HG03521 (cell line): ENCODE measurements around the gene MGMT.

Experiments used
- ATAC-seq: cut with Tn5 transposase; IDR thresholded peaks from one replicate; pipeline ENCODE4 v1.9.1; 2021; ENCODE audit warnings: mild to moderate bottlenecking, moderate library complexity; ENCODE audit not compliant: unreplicated experiment

The MGMT gene

DNA sequence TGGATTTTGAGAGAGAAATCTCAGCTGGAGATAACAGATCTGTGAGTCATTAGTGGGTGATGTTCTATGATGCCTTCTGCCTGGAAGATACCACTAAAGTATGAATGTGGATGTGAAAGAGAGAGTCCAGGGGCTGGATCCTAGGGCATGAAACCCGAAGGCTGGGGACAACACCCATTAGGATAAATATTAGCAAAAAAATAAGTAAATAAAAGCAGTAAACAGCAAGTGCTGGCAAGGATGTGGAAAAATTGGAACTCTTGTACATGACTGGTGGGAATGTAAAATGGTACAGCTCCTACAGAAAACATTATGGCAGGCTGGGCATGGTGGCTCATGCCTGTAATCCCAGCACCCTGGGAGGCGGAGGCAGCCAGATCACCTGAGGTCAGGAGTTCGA is 16.6 kb upstream of the MGMT start:
- ATAC-seq: no peak

DNA sequence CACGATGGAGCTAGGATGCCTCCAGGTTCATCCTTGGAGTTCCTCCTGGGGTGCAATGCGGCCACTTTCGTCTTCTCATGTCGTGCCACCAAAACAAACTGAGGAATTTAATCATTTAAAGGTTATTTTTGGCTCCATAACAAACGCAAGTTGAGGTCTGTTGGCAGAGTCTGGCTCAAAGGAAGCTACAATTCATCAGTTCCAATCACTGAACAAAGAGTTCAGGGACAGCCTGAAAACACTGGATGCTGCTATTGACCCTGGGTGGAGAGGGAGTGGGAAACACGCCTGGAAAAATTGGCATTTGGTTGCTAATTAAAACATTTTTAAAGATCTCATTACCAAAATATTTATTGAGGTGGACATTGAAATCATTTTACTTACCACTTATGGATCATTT is 11.4 kb upstream of the MGMT start:
- no peak for ATAC-seq

DNA sequence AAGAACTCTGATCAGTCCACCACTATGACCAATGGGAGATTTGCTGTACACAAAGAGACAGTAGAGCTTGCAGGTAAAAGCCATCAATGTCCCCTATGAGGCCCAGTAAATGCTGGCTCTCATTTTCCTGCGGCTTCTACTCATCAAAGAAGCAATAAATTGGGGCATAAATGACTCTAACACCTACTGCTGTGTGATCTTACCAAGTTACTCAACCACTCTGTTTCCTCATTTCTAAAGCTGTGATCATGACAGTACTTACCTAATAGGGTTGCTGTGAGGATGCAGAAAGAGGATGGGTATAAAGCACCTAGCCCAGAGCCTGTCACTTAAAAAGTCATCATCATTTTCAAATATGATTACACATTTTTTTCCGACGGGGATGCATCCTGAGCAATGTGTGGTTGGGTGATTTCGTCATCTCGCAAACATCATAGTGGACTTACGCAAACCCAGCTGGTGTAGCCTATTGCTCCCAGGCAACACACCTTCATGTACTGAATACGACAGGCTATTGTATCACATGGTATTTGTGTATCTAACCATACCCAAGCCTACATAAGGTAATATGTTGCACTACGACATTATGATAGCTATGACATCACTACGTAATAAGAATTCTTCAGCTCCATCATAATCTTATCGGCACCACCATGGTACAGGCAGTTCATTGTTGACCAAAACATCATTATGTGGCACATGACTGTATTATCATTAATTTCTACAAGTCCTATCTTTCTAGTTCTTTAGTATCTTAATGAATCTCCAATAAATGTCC is 7.1 kb upstream of the MGMT start:
- no peak for ATAC-seq

DNA sequence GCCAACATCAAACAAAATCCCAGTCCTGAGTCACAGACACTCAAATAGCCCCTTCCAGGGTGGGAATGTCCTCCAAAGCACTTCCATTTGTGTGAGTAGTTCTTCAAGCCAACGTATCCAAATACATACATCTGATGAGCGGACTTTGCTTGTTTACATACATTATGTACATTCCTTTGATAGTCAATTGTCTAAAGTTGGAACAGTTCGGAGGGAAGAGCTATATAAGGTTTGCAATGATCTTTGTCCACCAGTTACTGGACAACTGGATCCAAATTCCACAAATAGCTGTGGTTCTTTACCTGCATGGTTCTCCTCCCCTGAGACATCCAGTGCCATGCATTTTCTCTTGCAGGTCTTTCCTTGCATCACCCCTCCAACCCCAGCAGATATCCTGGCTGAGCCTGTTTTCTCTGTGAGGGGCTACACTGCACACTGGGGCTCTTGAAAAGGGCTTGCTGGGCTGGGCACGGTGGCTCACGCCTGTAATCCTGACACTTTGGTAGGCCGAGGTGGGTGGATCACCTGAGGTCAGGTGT is 4.7 kb upstream of the MGMT start:
- no peak for ATAC-seq

DNA sequence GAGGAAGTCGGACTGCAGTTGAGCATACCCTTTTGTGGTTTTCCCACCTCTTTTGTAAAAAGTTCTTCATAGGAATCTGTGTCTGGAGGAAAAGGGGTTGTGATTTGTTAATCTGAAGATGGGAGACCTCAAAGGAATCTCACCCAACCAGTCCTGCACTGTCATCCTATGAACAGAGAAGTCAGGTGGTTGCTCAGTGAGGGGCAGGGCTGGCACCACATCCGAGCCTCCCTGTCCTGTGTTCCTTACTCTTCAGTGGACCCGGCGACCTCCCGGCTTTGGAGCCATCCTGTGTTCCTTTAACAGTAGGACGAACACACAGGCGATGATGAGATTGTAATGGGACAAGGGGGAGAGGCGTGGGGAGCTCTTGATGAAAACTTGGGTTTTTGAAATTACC is 2.8 kb upstream of the MGMT start:
- no peak for ATAC-seq

DNA sequence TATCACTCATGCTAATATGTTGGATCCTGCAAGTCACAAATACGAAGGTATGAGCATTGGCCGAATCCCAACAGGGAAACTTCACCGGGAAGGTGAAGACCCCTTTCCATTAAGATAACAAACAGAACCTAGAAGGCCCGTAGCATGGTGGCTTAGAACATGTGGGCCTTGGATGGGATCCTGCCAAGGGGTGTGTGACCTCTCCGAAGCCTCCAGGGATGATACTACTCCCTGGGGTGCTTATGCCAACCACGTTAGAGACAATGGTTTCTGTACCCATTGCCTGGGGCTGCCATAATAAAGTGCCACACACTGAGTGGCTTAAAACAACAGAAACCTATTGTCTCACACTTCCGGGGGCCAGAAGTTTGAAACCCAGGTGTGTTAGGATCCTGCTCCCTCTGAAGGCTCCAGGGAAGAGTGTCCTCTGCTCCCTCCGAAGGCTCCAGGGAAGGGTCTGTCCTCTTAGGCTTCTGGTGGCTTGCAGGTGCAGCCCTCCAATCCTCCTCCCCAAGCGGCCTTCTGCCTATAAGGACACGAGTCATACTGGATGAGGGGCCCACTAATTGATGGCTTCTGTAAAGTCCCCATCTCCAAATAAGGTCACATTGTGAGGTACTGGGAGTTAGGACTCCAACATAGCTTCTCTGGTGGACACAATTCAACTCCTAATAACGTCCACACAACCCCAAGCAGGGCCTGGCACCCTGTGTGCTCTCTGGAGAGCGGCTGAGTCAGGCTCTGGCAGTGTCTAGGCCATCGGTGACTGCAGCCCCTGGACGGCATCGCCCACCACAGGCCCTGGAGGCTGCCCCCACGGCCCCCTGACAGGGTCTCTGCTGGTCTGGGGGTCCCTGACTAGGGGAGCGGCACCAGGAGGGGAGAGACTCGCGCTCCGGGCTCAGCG is 992 bp upstream of the MGMT start:
- peak; percentile 0 for ATAC-seq

DNA sequence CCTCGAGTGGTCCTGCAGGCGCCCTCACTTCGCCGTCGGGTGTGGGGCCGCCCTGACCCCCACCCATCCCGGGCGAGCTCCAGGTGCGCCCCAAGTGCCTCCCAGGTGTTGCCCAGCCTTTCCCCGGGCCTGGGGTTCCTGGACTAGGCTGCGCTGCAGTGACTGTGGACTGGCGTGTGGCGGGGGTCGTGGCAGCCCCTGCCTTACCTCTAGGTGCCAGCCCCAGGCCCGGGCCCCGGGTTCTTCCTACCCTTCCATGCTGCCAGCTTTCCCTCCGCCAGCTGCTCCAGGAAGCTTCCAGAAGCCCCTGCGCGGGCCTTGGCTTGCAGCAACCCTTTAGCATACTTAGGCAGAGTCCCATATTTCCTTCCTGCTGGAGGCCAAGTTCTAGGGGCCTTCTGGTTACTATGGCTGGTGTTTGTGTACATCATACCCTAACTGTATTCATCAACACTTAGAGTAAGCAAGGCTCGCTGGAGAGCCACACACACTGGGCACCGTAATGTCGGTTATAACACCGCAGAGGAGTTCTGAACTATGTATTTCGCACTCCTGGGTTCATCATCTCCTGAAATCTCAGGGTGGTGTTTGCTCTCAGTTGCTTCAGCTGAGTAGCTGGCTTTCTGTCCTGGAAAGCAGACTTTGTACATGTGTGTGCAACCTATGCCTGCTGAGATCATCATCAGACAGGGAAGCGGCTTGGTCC is 471 bp downstream of the MGMT start:
- no peak for ATAC-seq

DNA sequence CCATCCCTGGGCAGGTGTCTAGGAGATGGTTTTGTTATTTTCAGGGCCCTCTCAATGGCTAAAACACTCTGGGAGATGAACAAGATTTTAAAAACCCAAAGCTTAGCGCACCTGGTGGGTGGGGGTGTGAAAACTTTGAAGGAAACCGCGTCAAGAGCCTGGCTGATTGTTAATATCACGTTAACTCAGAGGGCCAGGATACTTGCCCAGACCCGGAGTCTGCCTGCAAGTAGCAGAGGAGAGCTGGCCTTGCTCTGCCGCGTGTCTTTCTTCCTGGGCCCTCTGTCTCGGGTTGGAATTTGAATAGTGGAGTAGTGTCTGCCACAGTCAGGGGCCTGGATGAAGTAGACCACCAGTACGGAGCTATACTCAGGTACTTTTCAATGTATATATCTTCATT is 1.1 kb downstream of the MGMT start:
- no peak for ATAC-seq

DNA sequence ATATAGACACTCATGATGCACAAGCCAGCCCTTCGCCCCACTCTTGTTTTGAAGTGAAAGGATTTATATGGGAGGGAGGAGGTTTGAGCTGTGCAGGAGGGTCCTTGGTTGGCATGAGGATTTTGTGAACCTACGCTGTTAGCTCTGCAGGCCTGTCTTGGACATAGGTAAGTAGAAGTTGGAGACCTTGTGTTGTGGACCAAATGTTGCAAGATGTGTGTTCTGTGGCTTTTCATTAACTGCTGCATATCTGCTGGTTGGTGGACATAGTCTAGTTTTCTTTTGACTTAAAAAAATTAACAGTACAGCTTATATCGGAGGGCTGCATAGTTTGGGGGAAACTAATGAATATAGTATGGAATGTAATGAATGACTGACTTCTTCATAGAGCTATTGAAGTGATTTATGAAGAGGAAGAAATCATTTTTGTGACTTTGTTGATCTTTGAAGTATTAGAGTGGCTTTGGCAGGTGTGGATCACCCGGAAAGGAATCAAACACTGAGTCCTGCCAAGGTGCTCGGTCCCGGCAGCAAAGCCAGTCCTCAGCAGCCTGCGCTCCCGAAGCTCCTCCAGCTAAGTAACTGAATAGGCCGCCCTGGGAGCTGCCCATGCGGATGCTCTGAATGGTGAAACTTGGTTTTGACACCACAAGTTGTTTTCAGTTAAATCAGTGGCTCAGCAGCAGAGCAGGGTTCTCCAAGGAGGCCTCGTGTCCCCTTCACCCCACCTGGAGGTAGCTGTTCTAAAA is 3.2 kb downstream of the MGMT start:
- no peak for ATAC-seq

DNA sequence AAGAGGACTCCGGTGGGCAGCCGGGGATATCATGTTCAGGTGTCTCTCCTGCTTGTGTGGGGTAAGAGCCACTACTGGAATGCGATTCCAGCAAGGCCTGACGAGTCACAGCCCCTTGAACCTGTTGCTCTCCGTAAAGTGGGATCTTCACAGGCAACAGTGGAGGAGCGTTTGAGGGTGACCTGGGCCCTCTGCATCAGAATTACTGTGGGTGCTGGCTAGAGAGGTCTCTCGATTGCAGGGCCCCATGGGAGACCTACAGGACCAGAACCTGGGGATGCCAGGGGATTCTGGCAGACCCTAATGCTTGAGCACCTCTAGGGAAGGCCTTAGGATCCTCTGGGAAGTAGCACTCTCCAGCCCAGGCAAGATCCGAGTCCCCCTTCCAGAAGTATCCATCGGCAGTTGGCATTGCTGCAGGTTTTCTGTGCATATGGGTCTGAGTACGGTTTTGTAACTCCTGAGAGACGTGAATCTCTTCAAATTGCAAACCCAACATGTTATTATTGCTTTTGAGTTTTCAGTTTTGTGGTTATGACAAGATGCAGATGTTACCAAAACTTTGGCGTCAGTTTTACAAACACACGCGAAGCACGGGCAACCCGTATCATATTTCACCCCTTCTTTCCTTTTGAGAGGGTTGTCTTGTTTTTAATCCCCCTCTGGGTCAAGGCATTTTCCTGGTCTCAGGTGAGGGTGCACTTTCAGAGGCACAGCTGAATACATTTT is 4.6 kb downstream of the MGMT start:
- no peak for ATAC-seq

DNA sequence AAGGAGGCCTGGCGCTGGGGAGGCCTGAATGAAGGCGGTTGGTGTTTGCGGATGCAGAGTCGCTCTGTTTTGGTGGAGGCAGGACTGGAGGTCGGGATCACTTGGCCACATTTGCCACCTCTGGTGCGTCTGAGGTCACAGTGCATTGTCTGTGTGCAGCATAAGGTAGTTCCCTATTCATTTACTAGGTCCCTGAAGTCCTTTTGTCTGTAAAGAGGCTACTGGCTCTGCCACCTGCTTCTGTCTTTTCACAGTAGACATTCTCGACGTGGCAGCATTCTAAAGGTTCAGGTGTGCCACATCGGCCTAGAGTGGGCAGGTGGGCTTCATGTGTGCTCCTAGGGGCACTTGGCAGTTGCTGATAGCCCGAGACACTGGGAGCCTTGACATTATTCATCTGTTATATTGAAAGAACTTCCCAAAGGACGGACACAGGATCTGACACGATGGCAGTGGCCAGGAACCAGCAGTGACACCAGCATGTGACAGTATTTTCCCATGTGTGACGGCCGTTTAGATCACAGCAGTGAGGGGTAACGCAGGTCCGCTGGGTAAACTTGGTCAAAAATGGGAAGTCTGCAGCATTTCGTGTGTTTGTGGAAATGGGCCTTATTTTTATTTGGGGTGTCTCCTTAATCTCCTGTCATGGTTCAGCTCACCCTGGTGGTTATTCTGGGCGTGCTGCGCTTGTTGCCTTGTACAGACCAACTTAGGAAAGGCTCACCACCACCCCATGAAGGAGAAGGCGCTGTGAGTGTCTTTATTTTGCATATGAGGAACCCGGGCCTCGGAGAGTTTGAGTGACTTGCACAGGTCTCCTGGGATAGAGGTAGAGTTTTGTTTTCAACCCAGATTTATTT is 5.9 kb downstream of the MGMT start:
- ATAC-seq: no peak

DNA sequence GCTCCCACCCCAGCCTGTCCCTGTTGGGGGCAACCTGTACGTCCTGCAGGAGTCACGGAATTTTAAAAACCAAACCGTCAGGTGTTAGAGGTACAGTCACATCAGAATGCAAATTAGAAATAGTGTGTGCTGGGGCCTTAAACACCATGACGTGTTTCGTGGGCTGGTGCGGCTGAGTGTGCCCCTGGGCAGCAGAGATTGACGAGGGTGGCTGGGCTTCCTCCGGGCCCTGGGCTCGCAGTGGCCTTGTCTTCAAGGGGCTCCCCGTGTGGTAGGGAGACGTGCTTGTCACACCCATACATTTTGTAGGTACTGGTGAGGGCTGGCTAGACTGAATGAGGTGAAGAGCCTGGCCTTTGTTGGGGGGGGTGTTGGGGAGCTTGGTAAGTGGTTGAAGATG is 7.6 kb downstream of the MGMT start:
- no peak for ATAC-seq

DNA sequence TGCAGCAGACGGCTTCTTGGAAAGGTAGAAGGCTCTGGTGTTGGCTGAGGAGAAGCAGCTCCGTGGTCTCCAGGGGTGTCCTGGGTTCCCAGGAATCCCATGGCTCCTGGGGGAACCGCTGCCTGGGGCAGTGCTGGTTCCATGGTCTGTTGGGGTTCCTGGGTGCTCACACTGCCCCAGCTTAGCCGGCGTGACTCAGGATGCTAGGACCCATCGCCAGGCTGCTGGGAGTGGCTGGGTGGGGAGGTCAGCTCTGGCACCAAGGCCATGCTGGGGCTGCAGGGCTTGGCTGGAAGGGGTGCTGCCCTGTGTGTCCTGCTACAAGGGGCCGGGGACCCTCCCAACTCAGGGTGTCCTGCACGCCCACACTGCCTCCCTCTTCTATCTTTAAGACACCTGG is 9.4 kb downstream of the MGMT start:
- no peak for ATAC-seq

DNA sequence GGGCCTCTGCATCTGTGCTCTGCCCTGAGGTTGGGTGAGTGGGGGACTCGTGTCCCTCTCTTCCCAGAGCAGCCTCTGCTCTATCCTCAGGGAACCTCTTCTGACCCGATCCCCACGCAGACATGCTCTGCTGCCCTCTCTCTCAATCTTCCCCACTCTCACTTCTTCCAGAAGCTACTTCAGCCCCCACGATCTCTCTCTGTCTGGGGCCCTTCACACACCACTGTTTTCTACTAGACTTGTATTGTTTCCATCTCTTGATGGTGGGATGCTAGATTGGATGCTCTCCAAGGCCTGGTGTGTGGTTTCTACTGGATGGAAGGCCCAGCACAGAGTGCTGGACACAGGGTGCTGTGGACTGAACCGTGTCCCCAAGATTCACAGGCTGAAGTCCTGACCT is 10.0 kb downstream of the MGMT start:
- no peak for ATAC-seq

DNA sequence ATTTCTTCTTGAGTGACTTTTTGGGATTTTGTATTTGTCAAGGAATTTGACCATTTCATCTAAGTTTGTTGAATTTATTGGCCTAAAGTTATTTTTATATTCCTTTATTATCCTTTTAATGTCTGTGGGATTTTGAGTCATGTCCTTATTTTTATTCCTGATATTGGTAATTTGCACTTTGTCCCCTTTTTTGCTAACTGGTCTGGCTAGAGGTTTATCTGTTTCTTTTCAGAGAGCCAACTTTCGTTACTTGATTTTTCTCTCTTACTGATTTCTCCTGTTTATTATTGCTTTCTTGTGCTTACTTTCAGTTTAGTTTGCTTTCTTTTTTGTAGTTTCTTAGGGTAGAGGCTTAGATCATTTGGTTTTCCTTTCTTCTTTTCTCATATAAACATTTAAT is 14.6 kb downstream of the MGMT start:
- no peak for ATAC-seq

DNA sequence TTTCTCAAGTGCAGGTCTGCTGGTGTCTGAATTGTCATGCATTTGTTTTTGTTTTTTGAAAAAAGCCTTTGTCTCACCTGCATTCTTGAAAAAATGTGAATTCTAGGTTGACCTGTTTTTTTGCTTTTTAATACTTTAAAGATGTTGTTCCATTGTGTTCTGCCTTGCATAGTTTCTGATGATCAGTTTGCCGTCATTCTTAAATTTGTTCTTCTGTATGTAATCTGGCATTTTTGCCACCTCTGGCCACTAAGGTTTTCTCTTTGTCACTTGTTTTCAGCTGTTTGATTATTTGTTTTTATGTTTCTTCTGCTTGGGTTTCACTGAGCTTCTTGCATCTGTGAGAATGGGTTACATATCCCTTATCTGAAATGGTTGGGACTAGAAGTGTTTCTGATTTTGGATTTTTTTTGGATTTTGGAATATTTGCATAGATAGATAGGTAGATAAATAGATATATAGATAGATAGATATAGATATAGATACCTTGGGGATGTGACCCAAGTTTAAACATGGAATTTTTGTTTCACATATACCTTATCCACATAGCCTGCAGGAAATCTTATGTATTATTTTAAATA is 16.5 kb downstream of the MGMT start:
- no peak for ATAC-seq

DNA sequence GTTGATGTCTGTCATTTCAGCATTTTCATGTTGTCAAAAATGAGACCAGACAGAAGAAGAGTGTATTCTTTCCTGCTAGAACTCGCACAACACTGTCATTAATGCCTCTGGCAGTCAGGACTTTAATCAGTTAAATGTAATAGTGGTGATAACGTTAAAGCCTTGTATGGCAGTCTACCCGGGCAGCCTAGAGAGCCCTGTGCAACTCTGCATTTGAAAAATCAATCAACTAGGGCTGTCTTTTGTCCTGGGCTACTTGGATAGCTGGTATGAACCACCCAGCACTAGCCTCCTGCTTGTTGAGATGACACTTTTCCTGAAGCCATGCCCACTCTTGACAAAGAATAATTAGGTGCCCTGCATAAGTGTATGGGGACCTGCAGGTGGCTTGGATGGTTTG is 19.8 kb downstream of the MGMT start:
- no peak for ATAC-seq

DNA sequence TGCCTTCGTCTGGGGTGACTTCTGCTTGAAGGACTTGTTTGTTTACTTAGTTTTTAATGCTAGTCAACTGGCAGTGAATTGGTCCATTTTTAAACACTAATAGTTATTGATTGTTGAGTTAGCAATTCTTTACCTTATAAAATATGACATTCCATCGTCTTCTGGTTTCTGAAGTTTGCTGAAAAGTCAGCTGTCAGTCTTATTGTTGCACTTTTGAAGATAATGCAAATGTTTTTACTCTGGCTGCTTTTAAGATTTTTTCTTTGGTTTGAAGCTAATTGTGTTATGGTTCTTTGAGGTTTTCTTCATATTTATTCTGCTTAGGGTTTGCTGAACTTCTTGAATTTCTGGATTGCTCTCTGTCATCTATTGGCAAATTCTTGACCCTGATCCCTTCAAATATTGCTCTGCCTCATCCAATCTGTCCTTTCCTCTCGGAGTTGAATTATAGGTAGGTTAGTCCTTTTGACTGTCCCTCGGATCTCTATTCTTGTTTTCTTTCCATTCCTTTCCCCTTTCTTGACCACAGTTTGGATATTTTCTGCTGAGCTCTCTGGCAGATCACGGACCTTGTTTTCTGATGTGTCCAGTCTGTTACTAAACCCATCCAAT is 24.2 kb downstream of the MGMT start:
- no peak for ATAC-seq
